Measurements from ENCODE around the gene SLC10A2.

GRCh38 chr13:103033999-103034398 lies 32.2 kb downstream of the SLC10A2 start:
- TF ChIP-seq, protein P1, sequence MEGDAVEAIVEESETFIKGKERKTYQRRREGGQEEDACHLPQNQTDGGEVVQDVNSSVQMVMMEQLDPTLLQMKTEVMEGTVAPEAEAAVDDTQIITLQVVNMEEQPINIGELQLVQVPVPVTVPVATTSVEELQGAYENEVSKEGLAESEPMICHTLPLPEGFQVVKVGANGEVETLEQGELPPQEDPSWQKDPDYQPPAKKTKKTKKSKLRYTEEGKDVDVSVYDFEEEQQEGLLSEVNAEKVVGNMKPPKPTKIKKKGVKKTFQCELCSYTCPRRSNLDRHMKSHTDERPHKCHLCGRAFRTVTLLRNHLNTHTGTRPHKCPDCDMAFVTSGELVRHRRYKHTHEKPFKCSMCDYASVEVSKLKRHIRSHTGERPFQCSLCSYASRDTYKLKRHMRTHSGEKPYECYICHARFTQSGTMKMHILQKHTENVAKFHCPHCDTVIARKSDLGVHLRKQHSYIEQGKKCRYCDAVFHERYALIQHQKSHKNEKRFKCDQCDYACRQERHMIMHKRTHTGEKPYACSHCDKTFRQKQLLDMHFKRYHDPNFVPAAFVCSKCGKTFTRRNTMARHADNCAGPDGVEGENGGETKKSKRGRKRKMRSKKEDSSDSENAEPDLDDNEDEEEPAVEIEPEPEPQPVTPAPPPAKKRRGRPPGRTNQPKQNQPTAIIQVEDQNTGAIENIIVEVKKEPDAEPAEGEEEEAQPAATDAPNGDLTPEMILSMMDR (IDR thresholded peaks at IDR 0.05) = no peak
- TF ChIP-seq POLR2A (IDR thresholded peaks at IDR 0.05) = no peak

Measured in lower leg skin (tissue), 3 donors.